Activated CD4-positive, alpha-beta T cell treated with anti-CD3 and anti-CD28 coated beads for 36 hours (primary cell): Measurements from ENCODE around the gene LUC7L. TPM values are rescaled to one million over a fixed set of nuclear protein-coding genes. Genes with fewer than 3 reads are reported as not detected.

Experiments
- ATAC-seq: fragments of 200-7000 bp; cut with Tn5 transposase; one replicate; pipeline ENCODE4 v1.10.0; 2021; ENCODE audit warnings: mild to moderate bottlenecking, moderate library complexity
- CTCF ChIA-PET: fragments of 350-600 bp; sonication (Branson Sonifier 250); formaldehyde crosslinking; loops from one replicate; lab custom pipeline; 2021; ENCODE audit warnings: antibody characterized with exemption; lab: Charles Lee
- POLR2A ChIA-PET: fragments of 350-600 bp; sonication (Branson Sonifier 250); formaldehyde crosslinking; loops from one replicate; lab custom pipeline; 2021; ENCODE audit warnings: antibody characterized with exemption, inconsistent platforms; lab: Charles Lee
- DNase-seq: peaks from one replicate; pipeline ENCODE4 v3.0.0-alpha.2; 2020
- H3K27ac Mint-ChIP-seq: one replicate; pipeline ENCODE4 v1.8.0; 2021; ENCODE audit warnings: mixed read lengths
- H3K27me3 Mint-ChIP-seq: one replicate; pipeline ENCODE4 v1.8.0; 2021; ENCODE audit warnings: mixed read lengths
- H3K36me3 Mint-ChIP-seq: one replicate; pipeline ENCODE4 v1.8.0; 2021; ENCODE audit warnings: low read depth, mixed read lengths
- H3K4me1 Mint-ChIP-seq: one replicate; pipeline ENCODE4 v1.8.0; 2021; ENCODE audit warnings: mixed read lengths
- H3K4me3 Mint-ChIP-seq: one replicate; pipeline ENCODE4 v1.8.0; 2021; ENCODE audit warnings: mild to moderate bottlenecking, moderate library complexity, mixed read lengths
- H3K9me3 Mint-ChIP-seq: one replicate; pipeline ENCODE4 v1.8.0; 2021; ENCODE audit warnings: low read depth, mixed read lengths
- intact Hi-C, 2 experiments: fragments of 100-400 bp; cut with DNase I in 1 of 2; cut with micrococcal nuclease in 1 of 2; formaldehyde crosslinking; loops; one replicate each; pipeline versions ENCODE4 v1.14.2 to v1.15.1; 2022 to 2024; cut with DNase I, micrococcal nuclease
- total RNA-seq, 2 experiments: library from RNA; stranded (reverse); gene quantifications; one replicate each; pipeline ENCODE4 v1.2.3, GENCODE V29; 2021

The LUC7L gene
- total RNA-seq, 2 experiments from 2014 or later, result 44.6 to 50.1 TPM

- POLR2A ChIA-PET, result no interaction called here
- intact Hi-C loops, result no loop called here
- Mint-ChIP-seq H3K27ac (no peak overlapping the region), H3K27me3 (peaks cover 14% of the 10 kb centered on the region), H3K4me3 (no peak overlapping the region), H3K36me3 (no peaks in the 10 kb centered on the region), H3K9me3 (no peaks in the 10 kb centered on the region), H3K4me1 (no peaks in the 10 kb centered on the region)
- CTCF ChIA-PET, result no interaction called here
- ATAC-seq (no peak), DNase-seq (no peak)
Observed at GRCh38 chr16:144797-145252, 84.4 kb downstream of the LUC7L start.

- POLR2A ChIA-PET, result no interaction called here
Observed at GRCh38 chr16:143456-143855, 85.8 kb downstream of the LUC7L start.

GRCh38 chr16:143047-143446 lies 86.2 kb downstream of the LUC7L start:
- no peak for DNase-seq
- POLR2A ChIA-PET, result no interaction called here
- Mint-ChIP-seq H3K9me3 (no peaks in the 10 kb centered on the region), H3K27me3 (peaks cover 8% of the 10 kb centered on the region), H3K4me3 (no peak overlapping the region), H3K36me3 (no peaks in the 10 kb centered on the region), H3K27ac (no peak overlapping the region), H3K4me1 (no peaks in the 10 kb centered on the region)
- intact Hi-C loops, result no loop called here
- no peak for ATAC-seq
- CTCF ChIA-PET, result interaction anchor here (0.6 to 1.1 kb wide), 2 partner anchors 38 to 196 kb away, joined by 3 read pairs; no protein-coding TSS in a partner anchor

More at GRCh38 chr16:143456-143855, 85.8 kb downstream of the LUC7L start:
- Mint-ChIP-seq H3K9me3 (no peaks in the 10 kb centered on the region), H3K27me3 (peaks cover 11% of the 10 kb centered on the region), H3K27ac (no peak overlapping the region), H3K4me1 (no peaks in the 10 kb centered on the region), H3K4me3 (no peak overlapping the region), H3K36me3 (no peaks in the 10 kb centered on the region)
- intact Hi-C loops, result no loop called here
- ATAC-seq (no peak), DNase-seq (no peak)
- CTCF ChIA-PET, result interaction anchor here (0.6 to 1.1 kb wide), 2 partner anchors 39 to 195 kb away, joined by 3 read pairs; no protein-coding TSS in a partner anchor

GRCh38 chr16:142405-142967 lies 86.8 kb downstream of the LUC7L start:
- DNase-seq (no peak), ATAC-seq (no peak)
- H3K4me1 Mint-ChIP-seq, result no peaks in the 10 kb centered on the region
- intact Hi-C loops, result no loop called here
- no peak overlapping the region for H3K4me3 Mint-ChIP-seq
- POLR2A ChIA-PET, result no interaction called here
- H3K9me3 Mint-ChIP-seq, result no peaks in the 10 kb centered on the region
- H3K27ac Mint-ChIP-seq, result no peak overlapping the region
- H3K36me3 Mint-ChIP-seq, result no peaks in the 10 kb centered on the region
- CTCF ChIA-PET, result no interaction called here
- H3K27me3 Mint-ChIP-seq, result peaks cover 8% of the 10 kb centered on the region

GRCh38 chr16:140175-140857 lies 88.9 kb downstream of the LUC7L start:
- H3K27me3 Mint-ChIP-seq, result peaks cover 6% of the 10 kb centered on the region
- POLR2A ChIA-PET, result no interaction called here
- H3K27ac Mint-ChIP-seq, result no peak overlapping the region
- CTCF ChIA-PET, result interaction anchor here (0.7 to 0.8 kb wide), 2 partner anchors 8 to 182 kb away, joined by 3 read pairs; no protein-coding TSS in a partner anchor
- H3K36me3 Mint-ChIP-seq, result peaks cover 8% of the 10 kb centered on the region
- ATAC-seq (no peak), DNase-seq (no peak)
- intact Hi-C loops, result no loop called here
- peak overlapping the region; percentile 9 for H3K4me3 Mint-ChIP-seq
- H3K4me1 Mint-ChIP-seq, result peaks cover 10% of the 10 kb centered on the region
- no peaks in the 10 kb centered on the region for H3K9me3 Mint-ChIP-seq

Other genes starting within 250 kb of the LUC7L start
- gene POLR3K, start 175.8 kb downstream of the LUC7L start, total RNA-seq, result 10 to 100 TPM; 31.9 to 46.8 TPM
- 10 to 100 TPM; 42.5 to 50.0 TPM for gene SNRNP25, start 175.6 kb downstream of the LUC7L start, total RNA-seq
- under 1 TPM in 1 of 2 experiments, not detected in 1; 0.40 TPM for gene RHBDF1, start 156.8 kb downstream of the LUC7L start, total RNA-seq
- gene MPG, start 151.2 kb downstream of the LUC7L start, total RNA-seq, result 10 to 100 TPM; 47.0 to 57.0 TPM
- gene NPRL3, start 90.8 kb downstream of the LUC7L start, total RNA-seq, result 10 to 100 TPM; 49.1 to 53.9 TPM
- not detected for gene HBZ, start 76.8 kb downstream of the LUC7L start, total RNA-seq
- gene HBM, start 63.5 kb downstream of the LUC7L start, total RNA-seq, result not detected
- gene HBA2, start 56.6 kb downstream of the LUC7L start, total RNA-seq, result not detected
- not detected for gene HBA1, start 52.8 kb downstream of the LUC7L start, total RNA-seq
- gene HBQ1, start 49.0 kb downstream of the LUC7L start, total RNA-seq, result 1 to 10 TPM in 1 of 2 experiments, under 1 TPM in 1; 0.37 to 1.1 TPM
- gene FAM234A, start 5.4 kb upstream of the LUC7L start, total RNA-seq, result 10 to 100 TPM; 11.3 to 15.2 TPM
- gene RGS11, start 46.5 kb upstream of the LUC7L start, total RNA-seq, result under 1 TPM; 0.11 to 0.12 TPM
- not detected for gene ARHGDIG, start 51.1 kb upstream of the LUC7L start, total RNA-seq
- not detected for gene PDIA2, start 53.7 kb upstream of the LUC7L start, total RNA-seq
- gene AXIN1, start 123.3 kb upstream of the LUC7L start, total RNA-seq, result 10 to 100 TPM; 20.0 to 23.8 TPM
- gene MRPL28, start 141.1 kb upstream of the LUC7L start, total RNA-seq, result 10 to 100 TPM; 90.2 to 94.4 TPM
- 10 to 100 TPM; 22.9 to 40.8 TPM for gene PGAP6, start 152.5 kb upstream of the LUC7L start, total RNA-seq
- gene NME4, start 167.8 kb upstream of the LUC7L start, total RNA-seq, result 10 to 100 TPM; 55.9 to 72.1 TPM
- 10 to 100 TPM; 11.5 to 13.0 TPM for gene DECR2, start 172.4 kb upstream of the LUC7L start, total RNA-seq
- gene RAB11FIP3, start 196.2 kb upstream of the LUC7L start, total RNA-seq, result 10 to 100 TPM; 14.2 to 17.0 TPM